HEK293 (cell line): ENCODE data around the gene GNAS.

Source experiments
- CTCF ChIA-PET: fragments of 350-600 bp; formaldehyde crosslinking; extraction: SDS; loops from one replicate; lab custom pipeline; 2021; ENCODE audit warnings: antibody characterized with exemption; lab: Yijun Ruan, JAX
- POLR2A ChIA-PET: fragments of 300-600 bp; formaldehyde crosslinking; extraction: SDS; loops from one replicate; lab custom pipeline; 2020; ENCODE audit warnings: antibody characterized with exemption, inconsistent platforms; lab: Yijun Ruan, JAX
- H3K27ac ChIP-seq: fragments of 200-500 bp; sonication (Bioruptor generic); 2 replicates; pipeline ENCODE4 v1.5.1; 2014; ENCODE audit warnings: low read depth, low read length, control low read depth, inconsistent platforms; ENCODE audit errors: extremely low read depth
- H3K36me3 ChIP-seq, 2 experiments: fragments of 200-500 bp in 1 of 2; sonication (Bioruptor generic) in 1 of 2; 1 replicate in 1 of 2; 2 replicates in 1 of 2; pipeline ENCODE4 v1.5.1; 2014 to 2017; ENCODE audit warnings: inconsistent platforms in 2 of 2, low read length in 2 of 2; ENCODE audit not compliant: control insufficient read depth in 2 of 2, insufficient read depth in 1 of 2
- H3K4me1 ChIP-seq: fragments of 200-500 bp; sonication (Bioruptor generic); 2 replicates; pipeline ENCODE4 v1.5.1; 2014; ENCODE audit warnings: mild to moderate bottlenecking, low read length, inconsistent platforms; ENCODE audit not compliant: control insufficient read depth, insufficient read depth
- H3K4me3 ChIP-seq: 2 replicates; pipeline ENCODE4 v1.5.1; 2011; ENCODE audit warnings: low read depth, mild to moderate bottlenecking, control low read depth, low read length, moderate library complexity
- H3K9me3 ChIP-seq: fragments of 200-500 bp; sonication (Bioruptor generic); 2 replicates; pipeline ENCODE4 v1.5.1; 2014; ENCODE audit warnings: low read depth, low read length, inconsistent platforms; ENCODE audit not compliant: control insufficient read depth, insufficient read depth
- BCL11B ChIP-seq: fragments of 450-650 bp; formaldehyde crosslinking; IDR thresholded peaks from 2 replicates; pipeline ENCODE4 v1.5.1; 2016; ENCODE audit warnings: low read depth, missing biosample characterization, missing genetic modification characterization
- KLF8 ChIP-seq: fragments of 450-650 bp; formaldehyde crosslinking; IDR thresholded peaks from 2 replicates; pipeline ENCODE4 v1.5.1; 2016; ENCODE audit warnings: missing biosample characterization, missing genetic modification characterization
- TCF7L2 ChIP-seq: IDR thresholded peaks from 2 replicates; pipeline ENCODE4 v1.6.1; 2011; ENCODE audit warnings: low read depth, mild to moderate bottlenecking, inconsistent platforms, low read length, moderate library complexity, borderline replicate concordance
- ZFP41 ChIP-seq: fragments of 450-650 bp; formaldehyde crosslinking; IDR thresholded peaks from 2 replicates; pipeline ENCODE4 v1.5.1; 2016; ENCODE audit warnings: missing biosample characterization, missing genetic modification characterization, borderline replicate concordance
- ZNF10 ChIP-seq: fragments of 450-650 bp; formaldehyde crosslinking; IDR thresholded peaks from 2 replicates; pipeline ENCODE4 v1.5.1; 2017; ENCODE audit warnings: missing biosample characterization, missing genetic modification characterization
- ZNF2 ChIP-seq: fragments of 450-650 bp; formaldehyde crosslinking; IDR thresholded peaks from 2 replicates; pipeline ENCODE4 v1.5.1; 2016; ENCODE audit warnings: missing biosample characterization, missing genetic modification characterization
- ZNF366 ChIP-seq: fragments of 450-650 bp; formaldehyde crosslinking; conservative IDR thresholded peaks from 2 replicates; pipeline ENCODE4 v1.5.1; 2016; ENCODE audit warnings: missing biosample characterization, missing genetic modification characterization
- ZNF416 ChIP-seq: fragments of 450-650 bp; formaldehyde crosslinking; IDR thresholded peaks from 2 replicates; pipeline ENCODE4 v1.5.1; 2016; ENCODE audit warnings: missing biosample characterization, missing genetic modification characterization
- ZNF426 ChIP-seq: fragments of 450-650 bp; formaldehyde crosslinking; IDR thresholded peaks from 2 replicates; pipeline ENCODE4 v1.5.1; 2017; ENCODE audit warnings: missing biosample characterization, missing genetic modification characterization, mild to moderate bottlenecking, inconsistent platforms, moderate library complexity
- ZNF488 ChIP-seq: fragments of 450-650 bp; formaldehyde crosslinking; IDR thresholded peaks from 2 replicates; pipeline ENCODE4 v1.5.1; 2016; ENCODE audit warnings: missing biosample characterization, missing genetic modification characterization
- ZNF549 ChIP-seq: fragments of 450-650 bp; IDR thresholded peaks from 2 replicates; pipeline ENCODE4 v1.5.1; 2018; ENCODE audit warnings: missing biosample characterization, missing genetic modification characterization, mild to moderate bottlenecking, inconsistent platforms, moderate library complexity
- ZNF571 ChIP-seq: fragments of 450-650 bp; formaldehyde crosslinking; IDR thresholded peaks from 2 replicates; pipeline ENCODE4 v1.5.0; 2017; ENCODE audit warnings: missing biosample characterization, missing genetic modification characterization
- ZNF626 ChIP-seq: fragments of 450-650 bp; sonication (Bioruptor Pico); formaldehyde crosslinking; IDR thresholded peaks from 2 replicates; pipeline ENCODE4 v1.5.1; 2018; ENCODE audit warnings: missing biosample characterization, missing genetic modification characterization, inconsistent platforms
- ZSCAN18 ChIP-seq: fragments of 450-650 bp; formaldehyde crosslinking; IDR thresholded peaks from 2 replicates; pipeline ENCODE4 v1.5.1; 2016; ENCODE audit warnings: missing biosample characterization, missing genetic modification characterization
- ZXDB ChIP-seq: fragments of 450-650 bp; formaldehyde crosslinking; IDR thresholded peaks from 2 replicates; pipeline ENCODE4 v1.5.1; 2016; ENCODE audit warnings: missing biosample characterization, missing genetic modification characterization
- TF ChIP-seq, protein P1 (sequence below): fragments of 450-650 bp; IDR thresholded peaks from 2 replicates; pipeline ENCODE4 v1.5.1; 2018; ENCODE audit warnings: missing biosample characterization, missing genetic modification characterization
- TF ChIP-seq, protein P2 (sequence below): fragments of 450-650 bp; formaldehyde crosslinking; IDR thresholded peaks from 2 replicates; pipeline ENCODE4 v1.5.0; 2017; ENCODE audit warnings: missing biosample characterization, missing genetic modification characterization, borderline replicate concordance
- TF ChIP-seq, protein P3 (sequence below): fragments of 450-650 bp; formaldehyde crosslinking; IDR thresholded peaks from 2 replicates; pipeline ENCODE4 v1.5.1; 2016; ENCODE audit warnings: missing biosample characterization, missing genetic modification characterization, borderline replicate concordance
- TF ChIP-seq, protein P4 (sequence below): fragments of 450-650 bp; formaldehyde crosslinking; IDR thresholded peaks from 2 replicates; pipeline ENCODE4 v1.5.1; 2017; ENCODE audit warnings: missing biosample characterization, mild to moderate bottlenecking, missing genetic modification characterization, moderate library complexity

The GNAS gene

GRCh38 chr20:58835231-58835630 lies 17.3 kb upstream of the GNAS start:
- peaks cover 3 to 38% of the 10 kb centered on the region in 2 experiments; a peak in 2 of 3 replicates for H3K36me3 ChIP-seq
- no peak overlapping the region for H3K4me3 ChIP-seq
- ChIA-PET POLR2A (interaction anchor here (0.9 to 1.3 kb wide), 2 partner anchors 11 to 23 kb away, joined by 3 to 4 read pairs; no protein-coding TSS in a partner anchor), CTCF (interaction anchor here (0.5 kb wide), 1 partner anchor 178 kb away, joined by 3 read pairs; no protein-coding TSS in a partner anchor)
- no peaks in the 10 kb centered on the region for H3K9me3 ChIP-seq
- no peaks in the 10 kb centered on the region for H3K4me1 ChIP-seq
- TF ChIP-seq, protein P1, sequence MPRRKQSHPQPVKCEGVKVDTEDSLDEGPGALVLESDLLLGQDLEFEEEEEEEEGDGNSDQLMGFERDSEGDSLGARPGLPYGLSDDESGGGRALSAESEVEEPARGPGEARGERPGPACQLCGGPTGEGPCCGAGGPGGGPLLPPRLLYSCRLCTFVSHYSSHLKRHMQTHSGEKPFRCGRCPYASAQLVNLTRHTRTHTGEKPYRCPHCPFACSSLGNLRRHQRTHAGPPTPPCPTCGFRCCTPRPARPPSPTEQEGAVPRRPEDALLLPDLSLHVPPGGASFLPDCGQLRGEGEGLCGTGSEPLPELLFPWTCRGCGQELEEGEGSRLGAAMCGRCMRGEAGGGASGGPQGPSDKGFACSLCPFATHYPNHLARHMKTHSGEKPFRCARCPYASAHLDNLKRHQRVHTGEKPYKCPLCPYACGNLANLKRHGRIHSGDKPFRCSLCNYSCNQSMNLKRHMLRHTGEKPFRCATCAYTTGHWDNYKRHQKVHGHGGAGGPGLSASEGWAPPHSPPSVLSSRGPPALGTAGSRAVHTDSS: no peak
- TF ChIP-seq ZNF366 (tag by site-specific recombination): no peak
- no peak for TF ChIP-seq ZNF416 (tag by site-specific recombination)
- no peak for TF ChIP-seq ZXDB (tag by site-specific recombination)
- TF ChIP-seq ZNF426: no peak
- TF ChIP-seq TCF7L2: no peak
- no peak for TF ChIP-seq ZNF626
- TF ChIP-seq BCL11B (tag by site-specific recombination): no peak
- no peak for TF ChIP-seq ZNF571 (tag by site-specific recombination)
- TF ChIP-seq ZNF488 (tag by site-specific recombination): no peak
- no peak for TF ChIP-seq ZNF10 (tag by site-specific recombination)
- TF ChIP-seq ZFP41 (tag by site-specific recombination): no peak
- TF ChIP-seq ZNF549 (tag by site-specific recombination): no peak
- TF ChIP-seq ZSCAN18 (tag by site-specific recombination): no peak
- TF ChIP-seq, protein P2, sequence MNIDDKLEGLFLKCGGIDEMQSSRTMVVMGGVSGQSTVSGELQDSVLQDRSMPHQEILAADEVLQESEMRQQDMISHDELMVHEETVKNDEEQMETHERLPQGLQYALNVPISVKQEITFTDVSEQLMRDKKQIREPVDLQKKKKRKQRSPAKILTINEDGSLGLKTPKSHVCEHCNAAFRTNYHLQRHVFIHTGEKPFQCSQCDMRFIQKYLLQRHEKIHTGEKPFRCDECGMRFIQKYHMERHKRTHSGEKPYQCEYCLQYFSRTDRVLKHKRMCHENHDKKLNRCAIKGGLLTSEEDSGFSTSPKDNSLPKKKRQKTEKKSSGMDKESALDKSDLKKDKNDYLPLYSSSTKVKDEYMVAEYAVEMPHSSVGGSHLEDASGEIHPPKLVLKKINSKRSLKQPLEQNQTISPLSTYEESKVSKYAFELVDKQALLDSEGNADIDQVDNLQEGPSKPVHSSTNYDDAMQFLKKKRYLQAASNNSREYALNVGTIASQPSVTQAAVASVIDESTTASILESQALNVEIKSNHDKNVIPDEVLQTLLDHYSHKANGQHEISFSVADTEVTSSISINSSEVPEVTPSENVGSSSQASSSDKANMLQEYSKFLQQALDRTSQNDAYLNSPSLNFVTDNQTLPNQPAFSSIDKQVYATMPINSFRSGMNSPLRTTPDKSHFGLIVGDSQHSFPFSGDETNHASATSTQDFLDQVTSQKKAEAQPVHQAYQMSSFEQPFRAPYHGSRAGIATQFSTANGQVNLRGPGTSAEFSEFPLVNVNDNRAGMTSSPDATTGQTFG: no peak
- TF ChIP-seq, protein P3, sequence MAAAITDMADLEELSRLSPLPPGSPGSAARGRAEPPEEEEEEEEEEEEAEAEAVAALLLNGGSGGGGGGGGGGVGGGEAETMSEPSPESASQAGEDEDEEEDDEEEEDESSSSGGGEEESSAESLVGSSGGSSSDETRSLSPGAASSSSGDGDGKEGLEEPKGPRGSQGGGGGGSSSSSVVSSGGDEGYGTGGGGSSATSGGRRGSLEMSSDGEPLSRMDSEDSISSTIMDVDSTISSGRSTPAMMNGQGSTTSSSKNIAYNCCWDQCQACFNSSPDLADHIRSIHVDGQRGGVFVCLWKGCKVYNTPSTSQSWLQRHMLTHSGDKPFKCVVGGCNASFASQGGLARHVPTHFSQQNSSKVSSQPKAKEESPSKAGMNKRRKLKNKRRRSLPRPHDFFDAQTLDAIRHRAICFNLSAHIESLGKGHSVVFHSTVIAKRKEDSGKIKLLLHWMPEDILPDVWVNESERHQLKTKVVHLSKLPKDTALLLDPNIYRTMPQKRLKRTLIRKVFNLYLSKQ (tag by site-specific recombination): no peak
- no peak for TF ChIP-seq ZNF2 (tag by site-specific recombination)
- TF ChIP-seq, protein P4, sequence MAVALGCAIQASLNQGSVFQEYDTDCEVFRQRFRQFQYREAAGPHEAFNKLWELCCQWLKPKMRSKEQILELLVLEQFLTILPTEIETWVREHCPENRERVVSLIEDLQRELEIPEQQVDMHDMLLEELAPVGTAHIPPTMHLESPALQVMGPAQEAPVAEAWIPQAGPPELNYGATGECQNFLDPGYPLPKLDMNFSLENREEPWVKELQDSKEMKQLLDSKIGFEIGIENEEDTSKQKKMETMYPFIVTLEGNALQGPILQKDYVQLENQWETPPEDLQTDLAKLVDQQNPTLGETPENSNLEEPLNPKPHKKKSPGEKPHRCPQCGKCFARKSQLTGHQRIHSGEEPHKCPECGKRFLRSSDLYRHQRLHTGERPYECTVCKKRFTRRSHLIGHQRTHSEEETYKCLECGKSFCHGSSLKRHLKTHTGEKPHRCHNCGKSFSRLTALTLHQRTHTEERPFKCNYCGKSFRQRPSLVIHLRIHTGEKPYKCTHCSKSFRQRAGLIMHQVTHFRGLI: no peak
- no peak for TF ChIP-seq KLF8
- TF ChIP-seq, all 188 proteins: peak for 0
- no peak overlapping the region for H3K27ac ChIP-seq
